SK-N-SH treated with all-trans-retinoic acid at 6 μM for 48 hours (cell line): ENCODE results near the gene VWF.

Experiments used
- ATAC-seq: fragments of 200-7000 bp; cut with Tn5 transposase; 3 replicates; pipeline ENCODE4 v1.9.1; 2020; ENCODE audit warnings: mild to moderate bottlenecking, moderate library complexity
- ARNTL ChIP-seq: fragments of 450-650 bp; formaldehyde crosslinking; IDR thresholded peaks from 2 replicates; pipeline ENCODE4 v1.5.0; 2020; ENCODE audit warnings: low read depth, mild to moderate bottlenecking, moderate library complexity, borderline replicate concordance
- CSDC2 ChIP-seq: fragments of 250-450 bp; sonication (Bioruptor Pico); IDR thresholded peaks from 2 replicates; pipeline ENCODE4 v1.5.0; 2020; ENCODE audit warnings: mild to moderate bottlenecking, moderate library complexity
- GLIS3 ChIP-seq: fragments of 250-450 bp; sonication (Bioruptor Pico); IDR thresholded peaks from 2 replicates; pipeline ENCODE4 v1.5.0; 2020; ENCODE audit warnings: mild to moderate bottlenecking, moderate library complexity
- OSR1 ChIP-seq: fragments of 250-450 bp; sonication (Bioruptor Pico); IDR thresholded peaks from 2 replicates; pipeline ENCODE4 v1.8.0; 2022; ENCODE audit warnings: moderate library complexity, mild to moderate bottlenecking, inconsistent platforms
- PPARA ChIP-seq: fragments of 250-450 bp; sonication (Bioruptor Pico); IDR thresholded peaks from 2 replicates; pipeline ENCODE4 v1.5.0; 2020; ENCODE audit warnings: mild to moderate bottlenecking, borderline replicate concordance
- RARB ChIP-seq: fragments of 250-450 bp; sonication (Bioruptor Pico); IDR thresholded peaks from 2 replicates; pipeline ENCODE4 v1.8.0; 2021; ENCODE audit warnings: mild to moderate bottlenecking, moderate library complexity
- SNAI2 ChIP-seq: fragments of 250-450 bp; sonication (Bioruptor Pico); IDR thresholded peaks from 2 replicates; pipeline ENCODE4 v1.5.0; 2020; ENCODE audit warnings: mild to moderate bottlenecking, moderate library complexity
- TOX ChIP-seq: fragments of 250-450 bp; sonication (Bioruptor Pico); IDR thresholded peaks from 2 replicates; pipeline ENCODE4 v1.8.0; 2021; ENCODE audit warnings: mild to moderate bottlenecking, moderate library complexity, borderline replicate concordance
- ZC3H10 ChIP-seq: fragments of 250-450 bp; sonication (Bioruptor Pico); IDR thresholded peaks from 2 replicates; pipeline ENCODE4 v1.5.1; 2021; ENCODE audit warnings: mild to moderate bottlenecking, moderate library complexity
- ZFP3 ChIP-seq: fragments of 250-450 bp; sonication (Bioruptor Pico); IDR thresholded peaks from 2 replicates; pipeline ENCODE4 v1.5.0; 2020; ENCODE audit warnings: mild to moderate bottlenecking, moderate library complexity
- ZFP30 ChIP-seq: fragments of 450-650 bp; formaldehyde crosslinking; IDR thresholded peaks from 2 replicates; pipeline ENCODE4 v1.5.0; 2022; ENCODE audit warnings: mild to moderate bottlenecking, moderate library complexity
- ZNF565 ChIP-seq: fragments of 450-650 bp; formaldehyde crosslinking; conservative IDR thresholded peaks from 2 replicates; pipeline ENCODE4 v1.5.0; 2020; ENCODE audit warnings: low read depth, mild to moderate bottlenecking, moderate library complexity
- ZNF70 ChIP-seq: fragments of 450-650 bp; formaldehyde crosslinking; IDR thresholded peaks from 2 replicates; pipeline ENCODE4 v1.5.0; 2020; ENCODE audit warnings: mild to moderate bottlenecking, moderate library complexity
- ZNF8 ChIP-seq: fragments of 450-650 bp; formaldehyde crosslinking; IDR thresholded peaks from 2 replicates; pipeline ENCODE4 v1.5.0; 2020; ENCODE audit warnings: mild to moderate bottlenecking, moderate library complexity
- TF ChIP-seq, protein P1 (sequence below): fragments of 250-450 bp; sonication (Bioruptor Pico); IDR thresholded peaks from 2 replicates; pipeline ENCODE4 v1.8.0; 2020; ENCODE audit warnings: mild to moderate bottlenecking, moderate library complexity, borderline replicate concordance
- TF ChIP-seq, protein P2 (sequence below): fragments of 250-450 bp; sonication (Bioruptor Pico); IDR thresholded peaks from 2 replicates; pipeline ENCODE4 v1.5.1; 2021; ENCODE audit warnings: mild to moderate bottlenecking, moderate library complexity
- TF ChIP-seq, protein P3 (sequence below): fragments of 250-450 bp; sonication (Bioruptor Pico); IDR thresholded peaks from 2 replicates; pipeline ENCODE4 v1.5.0; 2020; ENCODE audit warnings: mild to moderate bottlenecking, moderate library complexity
- TF ChIP-seq, protein P4 (sequence below): fragments of 250-450 bp; sonication (Bioruptor Pico); IDR thresholded peaks from 2 replicates; pipeline ENCODE4 v1.5.1; 2020; ENCODE audit warnings: low read depth, mild to moderate bottlenecking, moderate library complexity

The VWF gene

DNA sequence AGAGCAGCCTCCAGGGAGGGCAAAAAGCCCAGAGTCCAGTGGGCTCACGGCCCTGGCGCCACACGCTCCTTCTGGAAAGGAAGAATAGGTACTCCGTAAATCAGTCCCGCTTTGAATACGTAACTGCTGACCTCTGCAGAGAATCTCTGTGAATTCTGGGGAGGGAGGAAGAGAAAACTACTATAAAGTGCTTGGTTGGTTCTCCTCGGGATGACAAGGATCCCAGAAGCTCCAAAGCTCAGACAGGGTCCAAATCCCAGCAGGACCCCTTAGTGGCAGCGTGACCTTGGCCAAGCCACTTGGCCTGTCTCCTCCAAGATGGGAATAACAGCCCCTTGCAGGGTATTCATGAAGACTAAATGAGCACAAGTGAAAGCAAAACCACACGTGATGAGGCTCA lies 211.1 kb downstream of the VWF start:
- TF ChIP-seq, protein P1, sequence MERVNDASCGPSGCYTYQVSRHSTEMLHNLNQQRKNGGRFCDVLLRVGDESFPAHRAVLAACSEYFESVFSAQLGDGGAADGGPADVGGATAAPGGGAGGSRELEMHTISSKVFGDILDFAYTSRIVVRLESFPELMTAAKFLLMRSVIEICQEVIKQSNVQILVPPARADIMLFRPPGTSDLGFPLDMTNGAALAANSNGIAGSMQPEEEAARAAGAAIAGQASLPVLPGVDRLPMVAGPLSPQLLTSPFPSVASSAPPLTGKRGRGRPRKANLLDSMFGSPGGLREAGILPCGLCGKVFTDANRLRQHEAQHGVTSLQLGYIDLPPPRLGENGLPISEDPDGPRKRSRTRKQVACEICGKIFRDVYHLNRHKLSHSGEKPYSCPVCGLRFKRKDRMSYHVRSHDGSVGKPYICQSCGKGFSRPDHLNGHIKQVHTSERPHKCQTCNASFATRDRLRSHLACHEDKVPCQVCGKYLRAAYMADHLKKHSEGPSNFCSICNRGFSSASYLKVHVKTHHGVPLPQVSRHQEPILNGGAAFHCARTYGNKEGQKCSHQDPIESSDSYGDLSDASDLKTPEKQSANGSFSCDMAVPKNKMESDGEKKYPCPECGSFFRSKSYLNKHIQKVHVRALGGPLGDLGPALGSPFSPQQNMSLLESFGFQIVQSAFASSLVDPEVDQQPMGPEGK (CRISPR knock-in tag), result no peak
- no peak for TF ChIP-seq ZFP30
- TF ChIP-seq ZC3H10 (CRISPR knock-in tag), result no peak
- TF ChIP-seq SNAI2 (CRISPR knock-in tag), result no peak
- TF ChIP-seq RARB (CRISPR knock-in tag), result no peak
- no peak for ATAC-seq

- TF ChIP-seq ZNF70 (CRISPR knock-in tag), result no peak
- TF ChIP-seq, protein P2, sequence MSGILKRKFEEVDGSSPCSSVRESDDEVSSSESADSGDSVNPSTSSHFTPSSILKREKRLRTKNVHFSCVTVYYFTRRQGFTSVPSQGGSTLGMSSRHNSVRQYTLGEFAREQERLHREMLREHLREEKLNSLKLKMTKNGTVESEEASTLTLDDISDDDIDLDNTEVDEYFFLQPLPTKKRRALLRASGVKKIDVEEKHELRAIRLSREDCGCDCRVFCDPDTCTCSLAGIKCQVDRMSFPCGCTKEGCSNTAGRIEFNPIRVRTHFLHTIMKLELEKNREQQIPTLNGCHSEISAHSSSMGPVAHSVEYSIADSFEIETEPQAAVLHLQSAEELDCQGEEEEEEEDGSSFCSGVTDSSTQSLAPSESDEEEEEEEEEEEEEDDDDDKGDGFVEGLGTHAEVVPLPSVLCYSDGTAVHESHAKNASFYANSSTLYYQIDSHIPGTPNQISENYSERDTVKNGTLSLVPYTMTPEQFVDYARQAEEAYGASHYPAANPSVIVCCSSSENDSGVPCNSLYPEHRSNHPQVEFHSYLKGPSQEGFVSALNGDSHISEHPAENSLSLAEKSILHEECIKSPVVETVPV, result no peak
- TF ChIP-seq, protein P1 (CRISPR knock-in tag), result no peak
- TF ChIP-seq ZFP30, result no peak
- no peak for TF ChIP-seq GLIS3 (CRISPR knock-in tag)
- TF ChIP-seq CSDC2 (CRISPR knock-in tag), result no peak
- TF ChIP-seq SNAI2 (CRISPR knock-in tag), result no peak
- ATAC-seq, result peak; percentile 49; the same call in 2 of the 3 replicates
Observed at GRCh38 chr12:5912437-5913334, 211.8 kb downstream of the VWF start.

DNA sequence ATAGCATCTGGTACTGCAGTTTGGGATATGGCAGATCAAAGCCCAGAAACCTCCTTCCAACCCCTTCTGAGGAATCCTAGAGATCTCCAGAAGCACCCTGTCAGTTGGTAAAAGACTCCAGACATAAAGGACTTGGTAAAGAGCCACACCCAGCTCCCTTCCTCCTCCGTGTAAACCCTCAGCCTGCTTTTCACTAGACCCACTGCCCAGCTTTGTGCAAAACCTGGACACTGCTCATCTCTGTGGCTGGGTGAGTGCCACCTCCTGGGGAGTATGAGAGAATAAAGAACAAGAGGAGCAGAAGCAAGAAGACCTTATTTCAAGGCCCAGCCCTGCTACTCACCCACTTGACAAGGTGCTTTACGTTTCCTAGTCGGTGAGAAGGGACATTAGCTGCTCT lies 212.5 kb downstream of the VWF start:
- TF ChIP-seq, protein P3, sequence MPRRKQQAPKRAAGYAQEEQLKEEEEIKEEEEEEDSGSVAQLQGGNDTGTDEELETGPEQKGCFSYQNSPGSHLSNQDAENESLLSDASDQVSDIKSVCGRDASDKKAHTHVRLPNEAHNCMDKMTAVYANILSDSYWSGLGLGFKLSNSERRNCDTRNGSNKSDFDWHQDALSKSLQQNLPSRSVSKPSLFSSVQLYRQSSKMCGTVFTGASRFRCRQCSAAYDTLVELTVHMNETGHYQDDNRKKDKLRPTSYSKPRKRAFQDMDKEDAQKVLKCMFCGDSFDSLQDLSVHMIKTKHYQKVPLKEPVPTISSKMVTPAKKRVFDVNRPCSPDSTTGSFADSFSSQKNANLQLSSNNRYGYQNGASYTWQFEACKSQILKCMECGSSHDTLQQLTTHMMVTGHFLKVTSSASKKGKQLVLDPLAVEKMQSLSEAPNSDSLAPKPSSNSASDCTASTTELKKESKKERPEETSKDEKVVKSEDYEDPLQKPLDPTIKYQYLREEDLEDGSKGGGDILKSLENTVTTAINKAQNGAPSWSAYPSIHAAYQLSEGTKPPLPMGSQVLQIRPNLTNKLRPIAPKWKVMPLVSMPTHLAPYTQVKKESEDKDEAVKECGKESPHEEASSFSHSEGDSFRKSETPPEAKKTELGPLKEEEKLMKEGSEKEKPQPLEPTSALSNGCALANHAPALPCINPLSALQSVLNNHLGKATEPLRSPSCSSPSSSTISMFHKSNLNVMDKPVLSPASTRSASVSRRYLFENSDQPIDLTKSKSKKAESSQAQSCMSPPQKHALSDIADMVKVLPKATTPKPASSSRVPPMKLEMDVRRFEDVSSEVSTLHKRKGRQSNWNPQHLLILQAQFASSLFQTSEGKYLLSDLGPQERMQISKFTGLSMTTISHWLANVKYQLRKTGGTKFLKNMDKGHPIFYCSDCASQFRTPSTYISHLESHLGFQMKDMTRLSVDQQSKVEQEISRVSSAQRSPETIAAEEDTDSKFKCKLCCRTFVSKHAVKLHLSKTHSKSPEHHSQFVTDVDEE (CRISPR knock-in tag), result no peak
- TF ChIP-seq, protein P2, result no peak
- no peak for TF ChIP-seq RARB (CRISPR knock-in tag)
- no peak for TF ChIP-seq ZC3H10 (CRISPR knock-in tag)
- no peak for TF ChIP-seq ARNTL (CRISPR knock-in tag)
- no peak for TF ChIP-seq ZFP30
- no peak for TF ChIP-seq ZFP3 (CRISPR knock-in tag)
- no peak for TF ChIP-seq PPARA
- TF ChIP-seq OSR1 (CRISPR knock-in tag), result no peak
- no peak for TF ChIP-seq ZNF8 (CRISPR knock-in tag)
- no peak for TF ChIP-seq SNAI2 (CRISPR knock-in tag)
- TF ChIP-seq, protein P4, sequence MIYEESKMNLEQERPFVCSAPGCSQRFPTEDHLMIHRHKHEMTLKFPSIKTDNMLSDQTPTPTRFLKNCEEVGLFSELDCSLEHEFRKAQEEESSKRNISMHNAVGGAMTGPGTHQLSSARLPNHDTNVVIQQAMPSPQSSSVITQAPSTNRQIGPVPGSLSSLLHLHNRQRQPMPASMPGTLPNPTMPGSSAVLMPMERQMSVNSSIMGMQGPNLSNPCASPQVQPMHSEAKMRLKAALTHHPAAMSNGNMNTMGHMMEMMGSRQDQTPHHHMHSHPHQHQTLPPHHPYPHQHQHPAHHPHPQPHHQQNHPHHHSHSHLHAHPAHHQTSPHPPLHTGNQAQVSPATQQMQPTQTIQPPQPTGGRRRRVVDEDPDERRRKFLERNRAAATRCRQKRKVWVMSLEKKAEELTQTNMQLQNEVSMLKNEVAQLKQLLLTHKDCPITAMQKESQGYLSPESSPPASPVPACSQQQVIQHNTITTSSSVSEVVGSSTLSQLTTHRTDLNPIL (CRISPR knock-in tag), result no peak
- no peak for TF ChIP-seq ZNF565
- TF ChIP-seq TOX (CRISPR knock-in tag), result no peak
- no peak for ATAC-seq
